SK-N-SH treated with all-trans-retinoic acid at 6 μM for 48 hours (cell line): ENCODE data around the gene PCDH15.
"Not testable (repeated sequence)": the region's sequence is repeated elsewhere in the genome, so short reads cannot be mapped to it uniquely, and the experiment has no call there.

Source experiments
- ATAC-seq: fragments of 200-7000 bp; cut with Tn5 transposase; 3 replicates; pipeline ENCODE4 v1.9.1; 2020; ENCODE audit warnings: mild to moderate bottlenecking, moderate library complexity
- BACH2 ChIP-seq: fragments of 250-450 bp; sonication (Bioruptor Pico); IDR thresholded peaks from 2 replicates; pipeline ENCODE4 v1.9.0; 2021; ENCODE audit warnings: mild to moderate bottlenecking, borderline replicate concordance
- ESRRG ChIP-seq: fragments of 250-450 bp; sonication (Bioruptor Pico); IDR thresholded peaks from 2 replicates; pipeline ENCODE4 v1.6.1; 2021; ENCODE audit warnings: mild to moderate bottlenecking
- GLIS3 ChIP-seq: fragments of 250-450 bp; sonication (Bioruptor Pico); IDR thresholded peaks from 2 replicates; pipeline ENCODE4 v1.5.0; 2020; ENCODE audit warnings: mild to moderate bottlenecking, moderate library complexity
- ISL1 ChIP-seq: fragments of 250-450 bp; sonication (Bioruptor Pico); IDR thresholded peaks from 2 replicates; pipeline ENCODE4 v2.1.2; 2022; ENCODE audit warnings: mild to moderate bottlenecking, moderate library complexity
- OSR1 ChIP-seq: fragments of 250-450 bp; sonication (Bioruptor Pico); IDR thresholded peaks from 2 replicates; pipeline ENCODE4 v1.8.0; 2022; ENCODE audit warnings: moderate library complexity, mild to moderate bottlenecking, inconsistent platforms
- SNAI2 ChIP-seq: fragments of 250-450 bp; sonication (Bioruptor Pico); IDR thresholded peaks from 2 replicates; pipeline ENCODE4 v1.5.0; 2020; ENCODE audit warnings: mild to moderate bottlenecking, moderate library complexity
- TCF4 ChIP-seq: fragments of 250-450 bp; sonication (Bioruptor Pico); IDR thresholded peaks from 2 replicates; pipeline ENCODE4 v1.8.0; 2021; ENCODE audit warnings: mild to moderate bottlenecking, moderate library complexity, borderline replicate concordance
- TOX ChIP-seq: fragments of 250-450 bp; sonication (Bioruptor Pico); IDR thresholded peaks from 2 replicates; pipeline ENCODE4 v1.8.0; 2021; ENCODE audit warnings: mild to moderate bottlenecking, moderate library complexity, borderline replicate concordance
- ZC3H10 ChIP-seq: fragments of 250-450 bp; sonication (Bioruptor Pico); IDR thresholded peaks from 2 replicates; pipeline ENCODE4 v1.5.1; 2021; ENCODE audit warnings: mild to moderate bottlenecking, moderate library complexity
- ZFP3 ChIP-seq: fragments of 250-450 bp; sonication (Bioruptor Pico); IDR thresholded peaks from 2 replicates; pipeline ENCODE4 v1.5.0; 2020; ENCODE audit warnings: mild to moderate bottlenecking, moderate library complexity
- ZFP30 ChIP-seq: fragments of 450-650 bp; formaldehyde crosslinking; IDR thresholded peaks from 2 replicates; pipeline ENCODE4 v1.5.0; 2022; ENCODE audit warnings: mild to moderate bottlenecking, moderate library complexity
- ZNF565 ChIP-seq: fragments of 450-650 bp; formaldehyde crosslinking; conservative IDR thresholded peaks from 2 replicates; pipeline ENCODE4 v1.5.0; 2020; ENCODE audit warnings: low read depth, mild to moderate bottlenecking, moderate library complexity
- ZNF70 ChIP-seq: fragments of 450-650 bp; formaldehyde crosslinking; IDR thresholded peaks from 2 replicates; pipeline ENCODE4 v1.5.0; 2020; ENCODE audit warnings: mild to moderate bottlenecking, moderate library complexity
- ZNF8 ChIP-seq: fragments of 450-650 bp; formaldehyde crosslinking; IDR thresholded peaks from 2 replicates; pipeline ENCODE4 v1.5.0; 2020; ENCODE audit warnings: mild to moderate bottlenecking, moderate library complexity
- TF ChIP-seq, protein P1 (sequence below): fragments of 250-450 bp; sonication (Bioruptor Pico); IDR thresholded peaks from 2 replicates; pipeline ENCODE4 v1.8.0; 2020; ENCODE audit warnings: mild to moderate bottlenecking, moderate library complexity, borderline replicate concordance
- TF ChIP-seq, protein P2 (sequence below): fragments of 250-450 bp; sonication (Bioruptor Pico); IDR thresholded peaks from 2 replicates; pipeline ENCODE4 v1.8.0; 2021; ENCODE audit warnings: low read depth, mild to moderate bottlenecking, moderate library complexity, borderline replicate concordance
- TF ChIP-seq, protein P3 (sequence below): fragments of 250-450 bp; sonication (Bioruptor Pico); IDR thresholded peaks from 2 replicates; pipeline ENCODE4 v1.5.1; 2021; ENCODE audit warnings: mild to moderate bottlenecking, moderate library complexity
- TF ChIP-seq, protein P4 (sequence below): fragments of 250-450 bp; sonication (Bioruptor Pico); IDR thresholded peaks from 2 replicates; pipeline ENCODE4 v1.5.1; 2020; ENCODE audit warnings: low read depth, mild to moderate bottlenecking, moderate library complexity
- TF ChIP-seq, protein P5 (sequence below): fragments of 250-450 bp; sonication (Bioruptor Pico); IDR thresholded peaks from 2 replicates; pipeline ENCODE4 v1.5.0; 2020; ENCODE audit warnings: mild to moderate bottlenecking, moderate library complexity

Gene PCDH15

DNA sequence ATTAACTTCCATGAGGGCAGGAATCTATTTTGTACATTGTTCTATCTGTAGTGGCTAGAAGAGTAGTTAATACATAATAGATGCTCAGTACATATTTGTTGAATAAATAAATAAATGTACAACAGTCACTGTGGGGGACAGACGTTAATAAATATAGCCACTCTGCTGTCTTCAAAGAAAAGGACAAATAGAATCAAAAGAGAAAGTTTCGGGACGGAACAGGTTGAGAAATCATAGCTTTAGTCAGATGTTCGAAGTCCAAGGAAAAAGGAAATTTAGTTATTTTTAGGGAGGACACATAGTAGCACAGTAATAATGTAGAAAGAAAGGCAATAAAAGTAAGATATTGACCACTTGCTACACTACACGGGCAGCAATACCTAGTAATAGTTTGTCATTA lies 861.4 kb downstream of the PCDH15 start:
- TF ChIP-seq ZNF70 (no peak), TCF4 (CRISPR knock-in tag) (no peak)
- no peak for ATAC-seq

DNA sequence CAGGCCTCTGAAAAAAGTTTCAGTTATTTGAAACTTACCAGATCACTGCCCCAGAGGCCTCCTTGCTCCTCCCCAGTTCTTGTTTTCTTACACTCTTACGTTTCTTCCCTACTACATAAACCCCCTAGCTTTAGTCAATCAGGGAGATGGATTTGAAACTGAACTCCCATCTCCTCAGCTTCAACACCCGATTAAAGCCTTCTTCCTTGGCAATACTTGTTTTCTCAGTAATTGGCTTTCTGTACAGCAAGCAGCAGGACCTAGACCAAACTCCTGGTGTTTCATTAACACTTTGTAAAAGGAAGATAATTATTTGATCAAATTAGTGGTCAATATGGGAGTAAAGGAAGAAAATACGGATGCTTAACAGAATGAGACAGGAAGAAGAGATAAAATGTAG lies 870.4 kb downstream of the PCDH15 start:
- no peak for ATAC-seq
- no peak for TF ChIP-seq ZNF8 (CRISPR knock-in tag)
- no peak for TF ChIP-seq ZNF565 (CRISPR knock-in tag)
- no peak for TF ChIP-seq ZC3H10 (CRISPR knock-in tag)
- TF ChIP-seq, protein P1, sequence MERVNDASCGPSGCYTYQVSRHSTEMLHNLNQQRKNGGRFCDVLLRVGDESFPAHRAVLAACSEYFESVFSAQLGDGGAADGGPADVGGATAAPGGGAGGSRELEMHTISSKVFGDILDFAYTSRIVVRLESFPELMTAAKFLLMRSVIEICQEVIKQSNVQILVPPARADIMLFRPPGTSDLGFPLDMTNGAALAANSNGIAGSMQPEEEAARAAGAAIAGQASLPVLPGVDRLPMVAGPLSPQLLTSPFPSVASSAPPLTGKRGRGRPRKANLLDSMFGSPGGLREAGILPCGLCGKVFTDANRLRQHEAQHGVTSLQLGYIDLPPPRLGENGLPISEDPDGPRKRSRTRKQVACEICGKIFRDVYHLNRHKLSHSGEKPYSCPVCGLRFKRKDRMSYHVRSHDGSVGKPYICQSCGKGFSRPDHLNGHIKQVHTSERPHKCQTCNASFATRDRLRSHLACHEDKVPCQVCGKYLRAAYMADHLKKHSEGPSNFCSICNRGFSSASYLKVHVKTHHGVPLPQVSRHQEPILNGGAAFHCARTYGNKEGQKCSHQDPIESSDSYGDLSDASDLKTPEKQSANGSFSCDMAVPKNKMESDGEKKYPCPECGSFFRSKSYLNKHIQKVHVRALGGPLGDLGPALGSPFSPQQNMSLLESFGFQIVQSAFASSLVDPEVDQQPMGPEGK (CRISPR knock-in tag), result no peak
- TF ChIP-seq BACH2, result no peak
- TF ChIP-seq OSR1, result no peak
- TF ChIP-seq, protein P2, sequence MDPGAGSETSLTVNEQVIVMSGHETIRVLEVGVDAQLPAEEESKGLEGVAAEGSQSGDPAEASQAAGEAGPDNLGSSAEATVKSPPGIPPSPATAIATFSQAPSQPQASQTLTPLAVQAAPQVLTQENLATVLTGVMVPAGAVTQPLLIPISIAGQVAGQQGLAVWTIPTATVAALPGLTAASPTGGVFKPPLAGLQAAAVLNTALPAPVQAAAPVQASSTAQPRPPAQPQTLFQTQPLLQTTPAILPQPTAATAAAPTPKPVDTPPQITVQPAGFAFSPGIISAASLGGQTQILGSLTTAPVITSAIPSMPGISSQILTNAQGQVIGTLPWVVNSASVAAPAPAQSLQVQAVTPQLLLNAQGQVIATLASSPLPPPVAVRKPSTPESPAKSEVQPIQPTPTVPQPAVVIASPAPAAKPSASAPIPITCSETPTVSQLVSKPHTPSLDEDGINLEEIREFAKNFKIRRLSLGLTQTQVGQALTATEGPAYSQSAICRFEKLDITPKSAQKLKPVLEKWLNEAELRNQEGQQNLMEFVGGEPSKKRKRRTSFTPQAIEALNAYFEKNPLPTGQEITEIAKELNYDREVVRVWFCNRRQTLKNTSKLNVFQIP (CRISPR knock-in tag), result no peak
- TF ChIP-seq, protein P3, sequence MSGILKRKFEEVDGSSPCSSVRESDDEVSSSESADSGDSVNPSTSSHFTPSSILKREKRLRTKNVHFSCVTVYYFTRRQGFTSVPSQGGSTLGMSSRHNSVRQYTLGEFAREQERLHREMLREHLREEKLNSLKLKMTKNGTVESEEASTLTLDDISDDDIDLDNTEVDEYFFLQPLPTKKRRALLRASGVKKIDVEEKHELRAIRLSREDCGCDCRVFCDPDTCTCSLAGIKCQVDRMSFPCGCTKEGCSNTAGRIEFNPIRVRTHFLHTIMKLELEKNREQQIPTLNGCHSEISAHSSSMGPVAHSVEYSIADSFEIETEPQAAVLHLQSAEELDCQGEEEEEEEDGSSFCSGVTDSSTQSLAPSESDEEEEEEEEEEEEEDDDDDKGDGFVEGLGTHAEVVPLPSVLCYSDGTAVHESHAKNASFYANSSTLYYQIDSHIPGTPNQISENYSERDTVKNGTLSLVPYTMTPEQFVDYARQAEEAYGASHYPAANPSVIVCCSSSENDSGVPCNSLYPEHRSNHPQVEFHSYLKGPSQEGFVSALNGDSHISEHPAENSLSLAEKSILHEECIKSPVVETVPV (CRISPR knock-in tag), result no peak
- no peak for TF ChIP-seq TOX (CRISPR knock-in tag)
- TF ChIP-seq, protein P4, sequence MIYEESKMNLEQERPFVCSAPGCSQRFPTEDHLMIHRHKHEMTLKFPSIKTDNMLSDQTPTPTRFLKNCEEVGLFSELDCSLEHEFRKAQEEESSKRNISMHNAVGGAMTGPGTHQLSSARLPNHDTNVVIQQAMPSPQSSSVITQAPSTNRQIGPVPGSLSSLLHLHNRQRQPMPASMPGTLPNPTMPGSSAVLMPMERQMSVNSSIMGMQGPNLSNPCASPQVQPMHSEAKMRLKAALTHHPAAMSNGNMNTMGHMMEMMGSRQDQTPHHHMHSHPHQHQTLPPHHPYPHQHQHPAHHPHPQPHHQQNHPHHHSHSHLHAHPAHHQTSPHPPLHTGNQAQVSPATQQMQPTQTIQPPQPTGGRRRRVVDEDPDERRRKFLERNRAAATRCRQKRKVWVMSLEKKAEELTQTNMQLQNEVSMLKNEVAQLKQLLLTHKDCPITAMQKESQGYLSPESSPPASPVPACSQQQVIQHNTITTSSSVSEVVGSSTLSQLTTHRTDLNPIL (CRISPR knock-in tag), result no peak
- TF ChIP-seq ZNF70, result no peak
- no peak for TF ChIP-seq GLIS3 (CRISPR knock-in tag)
- TF ChIP-seq SNAI2 (CRISPR knock-in tag), result no peak
- no peak for TF ChIP-seq ISL1 (CRISPR knock-in tag)

DNA sequence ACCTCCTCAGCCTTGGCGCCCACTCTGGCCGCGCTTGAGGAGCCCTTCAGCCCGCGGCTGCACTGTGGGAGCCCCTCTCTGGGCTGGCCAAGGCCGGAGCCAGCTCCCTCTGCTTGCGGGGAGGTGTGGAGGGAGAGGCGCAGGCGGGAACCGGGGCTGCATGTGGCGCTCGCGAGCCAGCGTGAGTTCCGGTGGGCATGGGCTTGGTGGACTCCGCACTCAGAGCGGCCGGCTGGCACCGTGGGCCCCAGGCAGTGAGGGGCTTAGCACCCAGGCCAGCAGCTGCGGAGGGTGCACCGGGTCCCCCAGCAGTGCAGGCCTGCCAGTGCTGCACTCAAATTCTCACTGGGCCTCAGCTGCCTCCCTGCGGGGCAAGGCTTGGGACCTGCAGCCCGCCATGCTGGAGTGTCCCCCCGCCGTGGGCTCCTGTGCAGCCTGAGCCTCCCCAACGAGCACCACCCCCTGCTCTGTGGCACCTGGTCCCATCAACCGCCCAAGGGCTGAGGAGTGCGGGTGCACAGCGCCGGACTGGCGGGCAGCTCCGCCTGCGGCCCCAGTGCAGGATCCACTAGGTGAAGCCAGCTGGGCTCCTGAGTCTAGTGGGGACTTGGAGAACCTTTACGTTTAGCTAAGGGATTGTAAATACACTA lies 876.9 kb downstream of the PCDH15 start:
- not testable (repeated sequence) for ATAC-seq

DNA sequence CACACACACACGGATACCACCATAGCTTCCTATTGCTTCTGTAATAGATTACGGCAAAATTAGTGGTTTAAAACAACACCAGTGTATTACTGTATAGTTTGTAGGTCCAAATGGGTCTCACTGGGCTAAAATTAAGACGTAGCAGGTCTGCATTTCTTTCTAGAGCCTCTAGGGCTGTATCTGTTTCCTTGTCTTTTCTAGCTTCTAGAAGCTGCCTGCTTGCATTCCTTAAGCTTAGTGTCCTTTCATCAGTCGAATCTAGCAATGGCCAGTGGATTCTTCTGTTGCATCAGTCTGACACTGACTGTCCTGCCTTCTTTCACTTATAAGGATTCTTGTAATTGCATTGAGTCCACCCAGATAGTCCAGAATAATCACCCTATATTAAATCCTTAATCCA lies 882.3 kb downstream of the PCDH15 start:
- TF ChIP-seq ISL1 (CRISPR knock-in tag) (no peak), OSR1 (no peak), TOX (CRISPR knock-in tag) (no peak), ESRRG (CRISPR knock-in tag) (no peak), ZNF565 (CRISPR knock-in tag) (no peak), SNAI2 (CRISPR knock-in tag) (no peak), ZFP3 (no peak), ZFP30 (CRISPR knock-in tag) (no peak)
- TF ChIP-seq, protein P3 (CRISPR knock-in tag), result no peak
- TF ChIP-seq, protein P2 (CRISPR knock-in tag), result no peak
- TF ChIP-seq, protein P5, sequence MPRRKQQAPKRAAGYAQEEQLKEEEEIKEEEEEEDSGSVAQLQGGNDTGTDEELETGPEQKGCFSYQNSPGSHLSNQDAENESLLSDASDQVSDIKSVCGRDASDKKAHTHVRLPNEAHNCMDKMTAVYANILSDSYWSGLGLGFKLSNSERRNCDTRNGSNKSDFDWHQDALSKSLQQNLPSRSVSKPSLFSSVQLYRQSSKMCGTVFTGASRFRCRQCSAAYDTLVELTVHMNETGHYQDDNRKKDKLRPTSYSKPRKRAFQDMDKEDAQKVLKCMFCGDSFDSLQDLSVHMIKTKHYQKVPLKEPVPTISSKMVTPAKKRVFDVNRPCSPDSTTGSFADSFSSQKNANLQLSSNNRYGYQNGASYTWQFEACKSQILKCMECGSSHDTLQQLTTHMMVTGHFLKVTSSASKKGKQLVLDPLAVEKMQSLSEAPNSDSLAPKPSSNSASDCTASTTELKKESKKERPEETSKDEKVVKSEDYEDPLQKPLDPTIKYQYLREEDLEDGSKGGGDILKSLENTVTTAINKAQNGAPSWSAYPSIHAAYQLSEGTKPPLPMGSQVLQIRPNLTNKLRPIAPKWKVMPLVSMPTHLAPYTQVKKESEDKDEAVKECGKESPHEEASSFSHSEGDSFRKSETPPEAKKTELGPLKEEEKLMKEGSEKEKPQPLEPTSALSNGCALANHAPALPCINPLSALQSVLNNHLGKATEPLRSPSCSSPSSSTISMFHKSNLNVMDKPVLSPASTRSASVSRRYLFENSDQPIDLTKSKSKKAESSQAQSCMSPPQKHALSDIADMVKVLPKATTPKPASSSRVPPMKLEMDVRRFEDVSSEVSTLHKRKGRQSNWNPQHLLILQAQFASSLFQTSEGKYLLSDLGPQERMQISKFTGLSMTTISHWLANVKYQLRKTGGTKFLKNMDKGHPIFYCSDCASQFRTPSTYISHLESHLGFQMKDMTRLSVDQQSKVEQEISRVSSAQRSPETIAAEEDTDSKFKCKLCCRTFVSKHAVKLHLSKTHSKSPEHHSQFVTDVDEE (CRISPR knock-in tag), result no peak
- no peak for ATAC-seq
